Activated CD4-positive, alpha-beta T cell treated with anti-CD3 and anti-CD28 coated beads, Interleukin-2, amount 50 U/mL, for 16 hours (primary cell): Measurements from ENCODE around the gene DNAJC11.
A peak's percentile ranks its signal among the peaks of the same experiment; 100 is the strongest.
"Not testable (repeated sequence)": the region's sequence is repeated elsewhere in the genome, so short reads cannot be mapped to it uniquely, and the experiment has no call there.

Experiments
- DNase-seq: peaks from one replicate; pipeline ENCODE4 v3.0.0-alpha.2; 2020

Gene DNAJC11

DNA sequence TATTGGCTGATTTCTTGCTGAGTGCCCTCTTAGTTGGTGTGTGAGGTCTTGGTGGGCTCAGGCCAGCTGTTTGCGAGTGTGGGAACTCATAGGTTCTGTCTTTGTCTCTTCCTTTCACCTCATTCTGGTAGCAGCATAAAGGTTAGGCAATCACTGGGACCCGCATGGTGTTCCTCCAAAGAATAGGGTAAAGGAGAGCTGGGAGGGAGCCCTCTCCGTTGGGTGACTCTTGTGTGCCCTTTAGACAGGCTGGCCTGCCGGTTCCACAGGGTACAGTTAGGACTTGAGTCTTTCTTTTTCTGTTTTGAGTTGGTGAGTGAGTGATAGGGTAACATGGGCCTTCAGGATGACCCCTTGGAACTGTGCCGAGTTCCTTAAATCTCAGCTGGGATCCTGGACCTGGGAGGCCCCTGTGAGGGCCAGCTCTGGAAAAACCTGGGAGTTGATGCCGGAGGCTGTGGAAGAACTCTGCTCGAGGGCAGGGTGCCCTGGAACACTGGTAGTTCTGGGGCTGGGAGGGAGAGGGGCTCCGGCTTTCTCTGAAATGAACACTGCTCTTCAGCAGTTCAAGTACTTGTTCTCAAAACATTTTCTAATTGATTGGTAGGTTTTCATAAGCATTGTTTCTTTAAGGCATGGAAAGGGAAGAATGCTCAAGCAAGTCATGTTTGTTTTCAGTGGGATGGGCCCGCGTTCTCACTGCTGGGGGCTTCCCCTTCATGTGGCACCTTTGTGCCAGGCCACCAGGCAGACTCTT is 79.0 kb downstream of the DNAJC11 start:
- no peak for DNase-seq

DNA sequence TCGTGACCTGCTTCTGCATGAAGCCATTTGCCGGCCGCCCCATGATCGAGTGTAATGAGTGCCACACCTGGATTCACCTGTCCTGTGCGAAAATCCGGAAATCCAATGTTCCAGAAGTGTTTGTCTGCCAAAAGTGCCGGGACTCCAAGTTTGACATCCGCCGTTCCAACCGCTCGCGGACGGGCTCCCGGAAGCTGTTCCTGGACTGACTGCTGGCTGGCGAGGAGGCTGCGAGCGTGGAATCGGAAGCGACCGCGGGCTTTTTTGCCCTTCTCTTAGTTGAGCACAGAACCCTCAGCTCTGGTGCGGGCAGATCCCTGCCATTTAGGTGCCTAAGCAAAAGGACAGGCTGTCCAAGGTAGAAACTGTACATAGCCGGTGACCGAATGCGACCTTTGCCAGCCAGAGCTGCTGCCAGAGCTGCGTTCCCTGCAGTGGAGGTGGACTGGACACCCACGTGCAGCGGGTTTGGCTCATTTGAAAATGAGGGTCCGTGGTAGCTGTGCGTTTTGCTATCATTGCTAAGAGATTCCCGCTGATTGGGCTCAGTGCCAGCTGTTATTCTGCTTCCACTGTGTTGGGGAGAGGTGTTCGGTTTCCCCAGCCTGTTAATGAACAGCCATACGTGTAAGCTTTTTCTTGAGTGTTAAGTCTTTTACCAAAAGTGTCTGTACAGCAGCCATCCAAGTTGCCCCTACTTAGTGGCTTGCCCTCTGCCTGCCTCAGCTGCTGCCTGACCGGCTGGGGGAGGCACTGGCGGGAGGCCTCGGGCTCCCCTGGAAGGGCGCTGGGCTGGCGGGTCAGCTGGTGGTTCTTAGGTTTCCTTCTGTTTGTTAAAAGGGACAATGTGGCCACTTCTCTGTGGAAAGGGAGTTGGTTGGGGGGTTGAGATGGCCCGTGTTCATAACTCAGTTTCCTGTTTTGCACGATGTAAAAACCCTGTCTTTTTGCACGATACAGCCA is 79.9 kb downstream of the DNAJC11 start:
- DNase-seq = no peak

DNA sequence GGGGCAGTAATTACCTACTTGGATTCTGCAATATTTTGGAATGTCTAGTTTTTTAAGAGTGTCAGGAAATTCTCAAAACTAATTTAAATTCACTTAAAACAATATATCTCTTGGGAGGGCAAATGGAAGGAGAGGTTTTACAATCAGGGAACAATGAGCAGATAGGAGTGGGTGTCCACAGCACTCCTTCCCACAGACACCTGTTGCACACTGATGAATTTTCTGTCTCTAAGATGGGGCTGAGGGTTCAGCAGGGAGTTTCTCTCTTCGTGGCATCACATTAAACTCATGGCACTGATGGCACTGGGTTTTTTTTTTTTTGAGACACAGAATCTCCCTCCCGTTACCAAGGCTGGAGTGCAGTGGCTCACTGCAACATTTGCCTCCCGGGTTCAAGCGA is 82.6 kb downstream of the DNAJC11 start:
- no peak for DNase-seq

DNA sequence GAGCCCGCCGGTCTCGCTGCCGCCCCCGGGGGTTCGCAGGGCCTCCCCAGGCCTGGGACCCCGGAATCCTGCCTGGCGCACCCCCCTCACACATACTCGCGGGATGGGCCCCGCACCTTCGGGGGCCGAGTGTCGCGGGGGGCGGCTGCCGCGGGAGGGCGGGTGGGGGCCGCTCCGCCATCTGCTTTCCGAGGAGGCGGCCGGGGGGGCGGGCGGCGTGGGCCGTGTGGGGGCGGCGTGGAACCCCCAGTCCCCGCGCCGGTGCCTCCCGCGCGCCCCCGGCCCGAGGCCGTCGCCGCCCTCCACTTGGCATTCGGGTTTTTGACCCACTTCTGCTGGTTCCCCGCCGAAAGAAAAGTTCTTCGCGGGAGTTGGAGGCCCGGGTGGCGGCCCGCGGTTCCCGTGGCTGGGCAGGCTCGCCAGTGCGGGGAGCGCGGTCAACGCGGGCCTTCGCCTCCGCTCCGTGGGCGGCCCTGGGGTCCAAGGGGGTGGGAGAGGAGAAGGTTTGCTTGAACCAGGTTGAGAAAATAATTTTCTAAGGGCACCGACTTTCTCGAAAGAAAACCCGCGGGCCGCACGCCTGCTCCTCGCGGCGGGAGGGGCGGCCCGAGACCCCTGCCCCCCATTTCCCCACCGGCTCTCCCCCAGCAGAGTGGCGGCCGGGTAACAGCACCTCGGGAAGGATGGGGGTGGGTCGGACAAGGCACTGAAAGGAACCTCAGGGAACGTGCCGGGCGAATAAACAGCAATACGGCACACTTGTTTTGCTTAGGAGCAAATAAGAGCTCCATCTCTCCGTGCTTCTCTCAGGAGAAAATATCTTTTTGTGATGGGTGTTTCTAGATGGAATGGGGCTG is 86.5 kb downstream of the DNAJC11 start:
- no peak for DNase-seq

DNA sequence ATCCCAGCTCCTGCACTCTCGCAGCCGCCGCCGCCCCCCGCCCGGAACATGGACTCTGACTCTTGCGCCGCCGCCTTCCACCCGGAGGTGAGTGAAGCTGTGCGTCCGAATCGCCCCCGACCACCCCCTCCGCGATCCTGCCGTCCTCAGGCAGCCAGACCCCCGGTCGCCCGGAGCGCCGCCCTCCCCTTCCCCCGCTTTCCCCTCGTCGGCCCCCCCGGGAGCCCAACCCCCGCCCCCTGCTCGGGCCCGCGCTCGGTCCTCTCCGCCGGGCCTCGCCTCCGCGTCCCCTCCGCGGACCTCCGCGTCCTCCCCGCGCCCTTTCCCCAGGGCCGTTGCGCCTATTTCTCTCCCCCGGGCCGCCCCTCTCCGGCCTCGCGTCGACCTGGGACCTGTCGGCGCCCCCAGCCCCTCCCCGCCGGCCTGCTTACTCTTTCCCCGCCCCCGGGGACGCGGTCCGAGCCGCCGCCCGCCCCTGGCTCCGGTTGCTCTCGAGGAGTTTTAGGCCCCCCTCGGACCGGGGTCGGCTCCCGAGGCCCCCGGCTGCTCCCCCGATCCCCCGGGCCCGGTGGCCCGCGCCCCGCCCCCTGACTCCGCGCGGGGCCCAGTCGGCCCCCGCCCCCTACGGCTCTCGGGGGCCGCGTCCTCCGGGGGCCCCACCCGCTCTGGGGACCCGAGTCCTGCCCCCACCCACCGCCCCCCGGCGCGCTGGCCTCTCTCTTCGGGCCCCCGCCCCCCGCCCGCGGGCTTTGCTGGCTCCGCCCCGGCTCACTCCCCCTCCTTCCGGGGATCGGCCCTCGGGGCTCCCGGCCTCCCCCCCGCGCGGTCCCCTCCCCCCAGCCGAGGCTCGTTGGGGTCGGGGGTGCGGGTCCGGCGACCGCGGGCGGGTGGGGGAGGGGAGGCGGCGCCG is 87.3 kb downstream of the DNAJC11 start:
- no peak for DNase-seq

DNA sequence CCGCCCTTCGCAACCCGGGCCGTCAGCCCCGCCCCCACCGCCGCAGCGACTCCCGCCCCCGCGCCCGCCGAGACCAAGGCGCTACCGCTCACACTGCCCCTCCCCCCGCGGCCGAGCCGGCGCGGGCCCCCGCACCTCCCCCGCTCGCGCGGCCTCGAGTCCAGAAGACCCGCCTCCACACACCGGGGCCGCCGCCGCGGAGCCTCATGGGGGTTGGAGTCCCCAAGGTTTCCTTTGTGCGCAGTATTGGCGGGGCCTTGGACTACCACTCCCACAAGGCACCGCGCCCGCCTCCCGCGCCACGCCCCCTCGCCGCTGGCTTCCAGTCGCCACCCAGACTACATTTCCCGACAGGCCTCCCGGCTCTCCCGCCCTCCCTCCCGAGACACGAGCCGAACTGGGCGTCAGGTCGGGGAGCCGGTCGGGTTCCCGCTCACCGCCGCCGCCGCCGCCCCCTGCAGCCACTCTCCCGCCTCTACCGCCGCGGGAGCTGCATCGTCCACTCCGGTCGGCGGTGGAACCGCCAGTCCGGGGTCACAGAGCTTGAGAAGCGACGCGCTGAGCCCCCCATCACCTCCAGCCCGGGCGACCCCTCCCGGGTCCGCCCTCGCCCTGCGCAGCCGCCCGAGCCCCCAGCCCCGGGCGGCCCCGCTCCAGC is 88.1 kb downstream of the DNAJC11 start, which contains the start of gene PHF13:
TSS of gene PHF13 (plus strand) at position 371 of the 658 bp plus-strand sequence. CDS start 336 bp downstream, outside the sequence.
- peak; percentile 100 for DNase-seq

DNA sequence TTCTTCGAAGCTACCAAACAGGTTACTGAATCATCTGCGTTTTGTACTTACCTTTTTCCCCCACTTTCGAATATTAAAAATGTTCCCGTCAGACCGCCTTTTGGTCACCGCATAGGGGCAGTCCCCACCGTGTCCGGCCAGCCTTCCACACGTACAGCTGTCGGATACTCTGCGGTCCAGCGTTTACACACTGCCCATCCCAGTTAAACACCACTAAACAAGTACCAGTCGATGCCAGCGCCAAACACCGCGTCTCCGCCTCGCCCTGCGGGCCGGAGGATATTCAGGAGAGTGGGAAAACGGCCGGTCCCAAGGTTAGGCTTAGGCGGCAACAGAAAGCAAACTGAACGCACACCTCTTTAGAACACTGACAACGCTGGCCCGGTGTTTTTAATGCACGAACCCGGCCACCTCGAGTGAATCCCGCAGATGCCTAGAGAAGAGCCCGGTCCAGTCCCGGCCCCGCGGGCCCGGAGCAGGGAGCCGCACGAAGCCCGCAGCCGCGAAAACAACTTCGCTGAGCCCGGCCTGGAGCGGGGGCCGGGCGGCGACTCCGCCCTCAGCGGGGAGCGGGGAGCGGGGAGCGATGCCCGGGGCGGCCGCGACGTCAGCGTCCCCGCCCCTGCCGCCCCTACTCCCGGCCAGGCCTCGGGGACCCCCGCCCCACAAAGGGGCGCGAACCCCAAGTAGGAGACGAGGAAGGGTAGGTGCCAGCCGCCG is 88.8 kb downstream of the DNAJC11 start:
- DNase-seq = no peak

DNA sequence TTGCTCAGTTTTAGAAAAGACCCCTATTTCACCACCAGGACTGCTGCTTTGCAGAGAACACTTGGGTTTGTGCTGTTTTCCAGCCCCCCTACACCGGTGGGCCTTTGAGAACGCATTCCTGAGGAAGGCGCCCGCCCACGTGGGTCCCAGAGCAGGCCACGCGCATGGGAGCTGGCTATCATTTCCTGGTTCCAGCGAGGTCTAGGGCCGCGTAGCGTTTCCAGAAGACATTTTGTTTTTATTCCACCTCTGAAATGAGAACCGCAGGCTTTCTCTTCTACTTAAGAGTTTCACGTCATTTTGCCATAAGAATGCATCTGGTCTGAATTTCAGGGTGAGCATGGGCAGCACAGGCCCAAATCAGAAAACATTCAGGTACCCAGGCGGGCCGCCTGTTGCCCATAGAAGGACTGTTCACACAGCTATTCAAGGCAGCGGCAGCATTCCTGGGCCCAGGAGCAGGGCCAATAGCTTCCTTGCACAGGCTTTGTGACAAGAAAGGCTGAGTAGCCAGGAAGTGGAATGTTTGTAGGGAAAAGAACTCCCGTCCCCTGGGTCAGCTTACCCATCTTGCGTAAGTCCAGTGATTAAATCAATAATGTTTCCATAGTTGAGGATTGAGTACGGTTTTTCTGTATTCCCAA is 97.6 kb downstream of the DNAJC11 start:
- DNase-seq = no peak

DNA sequence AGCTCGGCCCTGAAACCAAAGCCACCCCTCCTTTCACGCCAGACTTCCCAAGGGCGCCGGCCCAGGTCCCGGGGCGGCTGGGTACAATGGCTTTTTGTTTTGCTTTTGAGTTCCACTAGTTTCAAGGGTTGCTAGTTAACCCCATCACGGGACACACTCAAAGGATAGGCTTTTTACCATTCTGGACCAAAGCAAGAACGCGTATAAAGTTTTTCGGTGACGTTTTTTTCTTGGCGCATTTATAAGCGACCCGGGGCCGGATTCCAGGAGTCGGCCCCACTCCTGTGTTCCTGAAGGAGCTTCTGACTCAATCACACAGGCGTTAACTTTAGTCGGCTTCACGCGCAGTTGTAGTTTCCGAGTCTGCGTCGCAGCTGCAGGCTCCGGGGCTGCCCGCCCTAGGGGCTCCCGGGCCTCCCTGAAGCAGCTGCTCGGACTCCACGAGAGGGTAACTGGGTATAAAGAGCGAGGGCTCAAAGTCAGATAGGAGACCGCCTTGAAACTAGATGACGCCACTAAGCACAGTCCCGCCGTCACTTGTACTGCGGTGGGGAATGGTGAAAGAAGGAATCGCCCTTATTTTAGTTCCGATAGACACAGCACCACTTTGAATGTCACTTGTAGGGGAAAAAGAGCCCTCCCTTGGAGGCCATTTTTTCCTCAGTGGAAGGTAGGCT is 98.2 kb downstream of the DNAJC11 start:
- DNase-seq = peak; percentile 65

DNA sequence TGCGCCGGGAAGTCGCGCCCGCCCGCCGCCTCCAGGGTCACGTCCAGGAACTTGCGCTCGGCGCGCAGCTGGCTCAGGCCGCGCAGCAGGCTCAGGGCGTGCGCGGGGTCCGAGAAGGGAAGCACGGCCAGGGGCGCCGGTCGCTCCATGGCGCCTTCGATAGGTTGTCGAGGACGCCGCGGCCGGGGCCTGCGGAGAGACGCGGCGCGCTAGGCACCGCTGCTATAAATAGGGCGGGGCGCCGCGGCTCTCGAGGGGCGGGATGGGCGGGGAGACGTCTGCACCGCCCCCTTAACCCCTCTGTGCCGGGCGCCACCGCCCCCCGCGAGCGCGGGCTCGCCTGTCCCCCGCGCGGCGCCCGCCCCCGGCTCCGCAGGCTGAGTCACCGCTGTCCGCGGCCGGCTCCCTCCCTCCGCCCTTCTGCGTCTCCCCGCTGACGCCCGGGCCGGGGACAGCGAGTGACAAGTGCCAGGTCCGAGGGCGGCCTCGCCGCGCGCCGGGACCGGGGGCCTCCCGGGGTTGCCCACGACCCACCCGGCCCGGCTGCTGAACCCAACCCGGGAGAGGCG is 98.9 kb downstream of the DNAJC11 start, which contains the start of gene KLHL21:
TSS of gene KLHL21 (minus strand) at position 201 of the 569 bp plus-strand sequence. CDS start at position 149, 52 bp downstream.
- DNase-seq = peak; percentile 90

DNA sequence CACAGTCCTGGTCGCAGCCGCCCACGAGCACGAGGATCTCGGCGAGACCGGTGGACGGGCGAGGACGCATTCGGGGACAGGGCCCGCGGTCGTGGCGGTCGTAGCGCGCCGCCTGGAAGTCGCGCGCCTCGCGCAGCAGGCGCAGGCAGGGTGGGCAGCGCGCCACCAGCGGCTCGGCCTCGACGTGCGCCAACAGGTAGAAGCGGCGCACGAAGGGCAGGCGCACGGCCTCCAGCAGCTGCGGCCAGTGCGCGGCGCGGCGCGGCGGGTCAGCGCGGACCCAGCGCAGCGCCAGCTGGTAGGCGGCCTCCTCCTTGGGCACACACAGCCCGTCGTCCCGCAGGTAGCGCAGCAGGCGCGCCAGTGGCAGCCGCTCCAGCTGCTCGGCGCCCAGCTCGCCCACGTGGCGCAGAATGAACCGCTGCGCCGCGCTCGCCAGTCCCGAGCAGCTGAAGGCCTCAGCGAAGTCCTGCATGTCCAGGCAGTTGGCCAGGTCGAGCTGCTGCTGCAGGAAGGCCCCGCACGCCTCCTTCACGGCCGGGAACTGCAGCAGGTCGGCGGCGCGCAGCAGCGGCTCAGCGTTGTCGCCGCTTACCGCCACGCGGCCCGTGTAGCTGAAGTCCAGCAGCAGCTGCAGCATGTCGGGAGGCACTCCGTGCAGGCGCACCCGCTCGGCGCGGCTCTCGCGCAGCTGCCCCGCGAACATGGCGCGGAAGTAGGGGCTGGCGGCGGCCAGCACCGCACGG is 99.5 kb downstream of the DNAJC11 start:
- DNase-seq = no peak

DNA sequence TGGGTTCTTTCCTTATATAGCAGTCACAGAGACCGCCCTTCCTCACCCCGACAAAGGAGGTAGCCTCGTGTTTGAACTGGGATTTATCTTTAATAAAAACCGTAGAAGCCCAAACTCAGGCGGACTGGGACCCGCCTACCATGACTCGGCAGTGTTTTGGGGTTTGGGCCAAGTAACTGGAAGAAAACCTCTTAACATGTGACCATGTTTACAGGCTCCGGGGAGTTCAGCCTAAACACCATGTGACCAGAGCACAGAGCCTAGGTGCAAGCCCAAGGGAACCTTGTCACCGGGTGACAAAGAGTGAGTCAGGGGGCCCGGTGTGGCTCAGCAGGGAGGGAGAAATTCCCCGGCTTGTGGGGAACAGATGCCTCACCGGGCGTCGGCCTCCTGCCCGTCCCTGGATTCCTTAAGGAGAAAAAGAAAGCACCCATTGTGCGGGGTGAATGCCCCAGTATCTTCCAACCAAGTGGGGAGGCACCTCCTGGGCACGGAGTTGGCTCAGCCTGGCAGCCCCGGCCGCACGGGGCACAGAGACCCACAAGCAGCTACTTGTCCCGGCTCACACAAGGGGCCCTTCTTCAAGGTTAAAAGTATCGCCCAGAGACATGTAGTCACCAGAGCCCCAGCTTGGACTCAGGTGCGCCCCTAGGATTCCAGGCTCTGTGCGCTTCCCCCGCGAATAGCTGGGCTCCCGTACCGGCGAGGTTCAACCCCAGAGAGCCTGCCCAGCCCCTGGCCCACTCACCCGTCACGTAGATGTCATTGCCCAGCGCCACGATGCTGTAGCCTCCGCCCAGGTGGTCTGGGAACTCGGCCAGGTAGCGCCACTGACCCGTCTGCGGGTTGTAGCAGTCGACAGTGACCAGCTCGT is 100.3 kb downstream of the DNAJC11 start:
- DNase-seq = peak; percentile 87

DNA sequence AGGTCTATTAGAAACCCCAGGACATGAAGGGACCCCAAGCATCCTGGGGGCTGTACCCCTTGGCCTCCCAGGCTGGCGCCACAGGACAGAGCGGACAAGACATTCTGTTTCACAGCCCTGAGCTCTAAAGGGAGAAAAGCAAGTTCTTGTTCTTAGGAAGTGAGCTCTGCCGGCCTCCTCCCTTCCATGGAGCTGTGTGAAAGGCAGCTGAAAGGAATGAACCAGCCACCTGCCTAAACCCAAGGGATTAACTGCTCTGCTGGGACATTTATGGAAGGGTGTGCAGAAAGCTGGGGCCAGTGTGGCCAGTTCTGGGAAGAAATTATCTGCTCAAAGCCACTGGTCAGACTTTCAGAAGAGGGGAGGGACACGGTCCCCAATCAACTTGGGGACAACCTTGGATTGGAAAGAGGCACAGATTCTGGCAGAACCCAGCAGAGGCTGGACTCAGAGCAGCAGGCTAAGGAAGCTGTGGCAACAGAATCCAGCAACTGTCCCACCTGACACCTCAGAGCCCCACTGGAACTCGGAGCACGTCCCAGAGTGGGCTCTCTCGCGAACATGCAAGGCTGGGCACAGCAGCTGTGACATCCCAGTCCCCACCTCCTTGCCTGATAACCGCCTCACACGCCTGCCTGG is 101.1 kb downstream of the DNAJC11 start:
- no peak for DNase-seq

DNA sequence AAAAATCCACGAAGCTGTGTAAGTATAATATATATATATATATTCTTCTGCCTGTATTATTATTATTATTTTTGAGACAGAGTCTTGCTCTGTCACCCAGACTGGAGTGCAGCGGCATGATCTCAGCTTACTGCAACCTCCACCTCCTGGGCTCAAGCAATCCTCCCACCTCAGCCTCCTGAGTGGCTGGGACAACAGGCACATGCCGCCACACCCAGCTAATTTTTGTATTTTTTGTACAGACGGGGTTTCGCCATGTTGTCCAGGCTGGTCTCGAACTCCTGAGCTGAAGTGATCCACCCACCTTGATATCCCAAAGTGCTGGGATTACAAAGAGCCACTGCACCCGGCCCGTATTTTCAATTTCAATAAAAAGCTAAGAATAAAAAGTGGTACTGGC is 101.6 kb downstream of the DNAJC11 start:
- DNase-seq = not testable (repeated sequence)

DNA sequence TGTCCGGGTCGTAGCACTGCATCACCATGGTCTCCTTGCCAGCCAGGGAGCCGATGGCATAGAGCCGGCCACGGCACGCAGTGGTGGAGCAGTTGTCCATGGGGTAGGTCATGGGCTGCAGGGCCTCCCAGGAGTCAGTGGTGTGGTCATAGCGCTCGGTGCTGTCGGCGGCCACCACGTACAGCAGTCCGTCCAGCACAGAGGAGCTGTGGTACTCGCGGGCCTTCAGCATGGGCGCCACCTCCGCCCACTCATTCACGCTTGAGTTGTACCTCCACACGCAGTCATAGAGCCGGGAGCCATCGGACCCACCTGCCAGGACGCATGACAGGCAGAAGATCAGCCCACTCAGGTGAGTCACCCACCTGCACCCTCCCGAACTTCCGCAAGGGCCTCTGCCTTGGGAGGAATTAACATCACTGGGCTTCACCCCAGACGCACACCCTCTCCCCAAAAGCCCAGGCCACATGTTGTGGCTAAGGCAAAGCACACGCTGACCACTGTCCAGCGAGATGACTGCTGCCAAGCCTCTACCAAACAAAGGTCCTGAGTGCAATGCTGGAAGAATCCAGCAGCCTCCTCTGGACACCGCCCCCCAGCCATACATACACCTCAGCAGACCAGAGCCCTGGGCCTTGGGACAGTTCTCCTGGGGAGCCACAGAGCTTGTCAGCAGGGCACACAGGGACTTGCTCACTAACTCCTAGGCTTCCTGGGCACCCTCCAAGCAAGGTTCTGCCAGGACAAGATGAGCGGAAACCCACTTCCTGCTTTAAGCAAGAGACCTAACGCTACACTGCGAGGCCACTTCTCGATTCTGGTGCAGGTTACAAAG is 102.3 kb downstream of the DNAJC11 start:
- DNase-seq = peak; percentile 60

DNA sequence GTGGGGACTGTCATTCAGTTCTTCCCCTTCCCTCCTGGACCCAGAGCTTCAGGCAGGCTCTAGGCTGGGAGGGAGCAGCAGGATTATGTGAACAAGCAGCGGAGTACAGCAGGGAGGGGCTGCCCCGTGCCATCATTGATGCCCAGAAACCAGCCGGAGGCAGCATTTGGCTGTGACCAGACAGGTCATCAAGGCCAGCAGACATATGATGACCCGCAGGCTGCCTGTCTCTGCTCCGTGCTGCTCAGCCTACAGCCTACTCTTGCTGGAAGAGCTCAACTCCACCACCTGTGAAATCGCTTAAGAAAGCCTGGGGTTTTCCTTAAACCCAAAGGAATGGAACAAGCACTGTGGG is 103.9 kb downstream of the DNAJC11 start:
- no peak for DNase-seq
